Activated CD4-positive, CD25-positive, alpha-beta regulatory T cell (primary cell): Measurements from ENCODE around the gene RCOR2.

ENCODE experiments used
- DNase-seq, 4 experiments: peaks; one replicate each; lab custom pipeline; 2025; lab: John Stamatoyannopoulos, UW

Gene RCOR2

GRCh38 chr11:63922673-63923192 lies 5.8 kb upstream of the RCOR2 start:
- no peak for DNase-seq

GRCh38 chr11:63920939-63921417 lies 4.0 kb upstream of the RCOR2 start:
- DNase-seq, result peak in 1 of 4 experiments; percentile 12

GRCh38 chr11:63920126-63920938 lies 3.4 kb upstream of the RCOR2 start:
- no peak for DNase-seq

GRCh38 chr11:63919267-63920125 lies 2.5 kb upstream of the RCOR2 start:
- DNase-seq, result no peak

- DNase-seq, result no peak
Measured at GRCh38 chr11:63918507-63919191, 1.7 kb upstream of the RCOR2 start.

- no peak for DNase-seq
Measured at GRCh38 chr11:63917692-63918506, 935 bp upstream of the RCOR2 start.

- no peak for DNase-seq
Measured at GRCh38 chr11:63915961-63916836, 765 bp downstream of the RCOR2 start.

GRCh38 chr11:63914896-63915691 lies 1.9 kb downstream of the RCOR2 start:
- DNase-seq, result no peak

GRCh38 chr11:63913866-63914830 lies 2.8 kb downstream of the RCOR2 start:
- no peak for DNase-seq

GRCh38 chr11:63912678-63913077 lies 4.3 kb downstream of the RCOR2 start:
- DNase-seq, result no peak

- no peak for DNase-seq
Measured at GRCh38 chr11:63911876-63912275, 5.1 kb downstream of the RCOR2 start.

- no peak for DNase-seq
Measured at GRCh38 chr11:63911440-63911839, 5.5 kb downstream of the RCOR2 start.

GRCh38 chr11:63910675-63911074 lies 6.3 kb downstream of the RCOR2 start:
- DNase-seq, result no peak

GRCh38 chr11:63909591-63910506 lies 7.1 kb downstream of the RCOR2 start:
- DNase-seq, result no peak

- DNase-seq, result no peak
Measured at GRCh38 chr11:63908631-63909401, 8.1 kb downstream of the RCOR2 start.

- DNase-seq, result no peak
Measured at GRCh38 chr11:63907808-63908530, 9.0 kb downstream of the RCOR2 start.
